ENCODE measurements around the gene ARHGAP24. TPM values are rescaled to one million over a fixed set of nuclear protein-coding genes. Genes with fewer than 3 reads are reported as not detected.

ARHGAP24 gene
- total and polyA plus RNA-seq, 2 of the 13 experiments (the other 11 are each of a cell fraction or from before 2014, with no cell fraction given): 0.07 to 0.55 TPM

DNA sequence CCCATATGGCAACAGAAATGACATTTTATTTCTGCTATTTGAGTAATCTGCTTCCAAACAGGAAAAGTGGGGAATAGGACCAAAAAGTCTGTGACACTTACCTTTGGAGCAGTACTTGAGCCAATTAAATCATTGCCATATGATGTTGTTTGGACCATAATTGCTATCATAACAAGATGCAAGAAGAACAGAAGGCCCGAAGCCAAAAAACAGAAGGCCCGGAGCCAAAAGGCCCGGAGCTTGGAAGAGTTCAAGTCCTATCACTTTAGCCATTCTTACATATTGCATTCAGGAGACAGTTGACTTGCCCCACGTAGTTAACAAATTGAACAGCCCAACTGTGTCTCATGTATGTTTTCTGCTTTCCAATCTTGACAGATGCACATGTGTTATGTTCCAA lies 285.6 kb downstream of the ARHGAP24 start (continued):
- TF ChIP-seq, protein P1, sequence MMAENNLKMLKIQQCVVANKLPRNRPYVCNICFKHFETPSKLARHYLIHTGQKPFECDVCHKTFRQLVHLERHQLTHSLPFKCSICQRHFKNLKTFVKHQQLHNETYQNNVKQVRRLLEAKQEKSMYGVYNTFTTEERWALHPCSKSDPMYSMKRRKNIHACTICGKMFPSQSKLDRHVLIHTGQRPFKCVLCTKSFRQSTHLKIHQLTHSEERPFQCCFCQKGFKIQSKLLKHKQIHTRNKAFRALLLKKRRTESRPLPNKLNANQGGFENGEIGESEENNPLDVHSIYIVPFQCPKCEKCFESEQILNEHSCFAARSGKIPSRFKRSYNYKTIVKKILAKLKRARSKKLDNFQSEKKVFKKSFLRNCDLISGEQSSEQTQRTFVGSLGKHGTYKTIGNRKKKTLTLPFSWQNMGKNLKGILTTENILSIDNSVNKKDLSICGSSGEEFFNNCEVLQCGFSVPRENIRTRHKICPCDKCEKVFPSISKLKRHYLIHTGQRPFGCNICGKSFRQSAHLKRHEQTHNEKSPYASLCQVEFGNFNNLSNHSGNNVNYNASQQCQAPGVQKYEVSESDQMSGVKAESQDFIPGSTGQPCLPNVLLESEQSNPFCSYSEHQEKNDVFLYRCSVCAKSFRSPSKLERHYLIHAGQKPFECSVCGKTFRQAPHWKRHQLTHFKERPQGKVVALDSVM (CRISPR knock-in tag; IDR thresholded peaks at IDR 0.05): no peak
- TF ChIP-seq, protein P2, sequence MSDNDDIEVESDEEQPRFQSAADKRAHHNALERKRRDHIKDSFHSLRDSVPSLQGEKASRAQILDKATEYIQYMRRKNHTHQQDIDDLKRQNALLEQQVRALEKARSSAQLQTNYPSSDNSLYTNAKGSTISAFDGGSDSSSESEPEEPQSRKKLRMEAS (IDR thresholded peaks at IDR 0.05): no peak
- TF ChIP-seq TAF1 (CRISPR knock-in tag; IDR thresholded peaks at IDR 0.05) (no peak), MED1 (CRISPR knock-in tag; IDR thresholded peaks at IDR 0.05) (no peak), ZNF274 (CRISPR knock-in tag; IDR thresholded peaks at IDR 0.05) (no peak)

DNA sequence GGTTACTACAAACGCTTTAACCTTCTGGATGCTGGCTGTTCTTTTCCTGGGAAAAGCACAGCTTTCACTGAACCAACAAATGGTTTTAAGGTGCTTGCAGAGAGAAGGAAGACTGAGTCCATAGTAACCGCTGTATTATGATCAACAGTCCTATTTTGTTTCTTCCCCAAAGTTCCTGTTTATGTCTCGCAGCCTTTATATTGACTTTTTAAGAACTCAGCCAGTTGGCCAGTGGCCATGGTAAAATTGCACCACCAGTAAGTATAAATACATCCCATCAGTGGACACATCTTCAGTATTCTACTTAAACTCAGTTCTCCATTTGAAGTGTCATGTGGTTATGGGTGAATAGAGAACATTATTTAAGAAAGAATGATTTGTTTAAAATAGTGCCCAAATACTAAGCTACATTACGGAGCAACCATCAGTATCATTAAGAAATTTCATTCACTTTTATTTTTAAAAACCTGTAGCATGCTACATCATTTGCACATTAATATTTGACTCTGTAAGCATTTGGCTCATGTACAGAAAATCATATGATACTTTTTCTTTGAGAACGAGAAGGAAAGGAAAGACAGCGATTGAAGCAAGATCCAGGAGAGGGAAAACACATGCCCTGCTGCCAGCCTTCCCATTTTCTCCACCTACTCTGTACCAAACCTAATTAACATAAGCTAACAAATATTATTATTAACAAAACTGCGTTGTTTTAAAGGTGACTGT lies 287.0 kb downstream of the ARHGAP24 start:
- Histone ChIP-seq H3K27ac (ENCODE audit: extremely low read length, insufficient read depth, low read length) (no peak overlapping the region), H3K36me3 (replicated peaks in 1 of 2; ENCODE audit: control insufficient read depth in 1 of 2, insufficient read depth in 2 of 2, low read length in 2 of 2) (no peaks in the 10 kb centered on the region), H3K9me3 (ENCODE audit: low read length) (no peaks in the 10 kb centered on the region), H3K9ac (ENCODE audit: insufficient read depth, low read depth, low read length) (no peak overlapping the region), H4K20me1 (ENCODE audit: insufficient read depth, low read length) (no peaks in the 10 kb centered on the region), H3K27me3 (ENCODE audit: control insufficient read depth in 1 of 2, insufficient read depth in 2 of 2, low read length in 2 of 2) (no peaks in the 10 kb centered on the region; a peak in 1 of 5 replicates), H3K4me1 (ENCODE audit: insufficient read depth, low read length) (no peaks in the 10 kb centered on the region), H3K79me2 (ENCODE audit: insufficient read depth, low read length) (no peaks in the 10 kb centered on the region), H2AFZ (ENCODE audit: low read length) (no peak overlapping the region), H3K4me2 (ENCODE audit: low read depth, low read length) (no peak overlapping the region), H3K4me3 (replicated peaks in 1 of 3; ENCODE audit: insufficient read depth in 1 of 3, low read depth in 2 of 3, low read length in 3 of 3) (no peak overlapping the region)
- ChIA-PET CTCF (ENCODE audit: low intra/inter-chr PET ratio, low total read pairs) (no interaction called here), POLR2A (no interaction called here)
- intact Hi-C loops (cut with micrococcal nuclease; ENCODE audit: unreplicated experiment) (no loop called here), in situ Hi-C loops (cut with HindIII; ENCODE audit: extremely low pct_ligation_motif_present, low pct_unique_long_range_greater_than_20kb) (no loop called here)
- ATAC-seq: no peak
- 38% methylated on average over 7 of the region's 7 CpGs for WGBS (ENCODE audit: low lambda C conversion rate)
- FAIRE-seq: no peak
- BruUV-seq (replicated peaks): no TSS peak
- DNase-seq (ENCODE audit: low spot score): no peak
- no peak for TF ChIP-seq KDM4B (CRISPR knock-in tag; IDR thresholded peaks at IDR 0.05)
- no peak for TF ChIP-seq RARG (CRISPR knock-in tag; IDR thresholded peaks at IDR 0.05; ENCODE audit: low read depth)
- TF ChIP-seq, protein P3, sequence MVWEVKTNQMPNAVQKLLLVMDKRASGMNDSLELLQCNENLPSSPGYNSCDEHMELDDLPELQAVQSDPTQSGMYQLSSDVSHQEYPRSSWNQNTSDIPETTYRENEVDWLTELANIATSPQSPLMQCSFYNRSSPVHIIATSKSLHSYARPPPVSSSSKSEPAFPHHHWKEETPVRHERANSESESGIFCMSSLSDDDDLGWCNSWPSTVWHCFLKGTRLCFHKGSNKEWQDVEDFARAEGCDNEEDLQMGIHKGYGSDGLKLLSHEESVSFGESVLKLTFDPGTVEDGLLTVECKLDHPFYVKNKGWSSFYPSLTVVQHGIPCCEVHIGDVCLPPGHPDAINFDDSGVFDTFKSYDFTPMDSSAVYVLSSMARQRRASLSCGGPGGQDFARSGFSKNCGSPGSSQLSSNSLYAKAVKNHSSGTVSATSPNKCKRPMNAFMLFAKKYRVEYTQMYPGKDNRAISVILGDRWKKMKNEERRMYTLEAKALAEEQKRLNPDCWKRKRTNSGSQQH (CRISPR knock-in tag; IDR thresholded peaks at IDR 0.05; ENCODE audit: low read depth): no peak
- no peak for TF ChIP-seq SCMH1 (CRISPR knock-in tag; IDR thresholded peaks at IDR 0.05; ENCODE audit: borderline replicate concordance)
- TF ChIP-seq ZNF619 (CRISPR knock-in tag; IDR thresholded peaks at IDR 0.05): no peak
- no peak for TF ChIP-seq HNRNPUL1 (IDR thresholded peaks at IDR 0.05; ENCODE audit: low read depth, low read length)
- TF ChIP-seq, protein P4, sequence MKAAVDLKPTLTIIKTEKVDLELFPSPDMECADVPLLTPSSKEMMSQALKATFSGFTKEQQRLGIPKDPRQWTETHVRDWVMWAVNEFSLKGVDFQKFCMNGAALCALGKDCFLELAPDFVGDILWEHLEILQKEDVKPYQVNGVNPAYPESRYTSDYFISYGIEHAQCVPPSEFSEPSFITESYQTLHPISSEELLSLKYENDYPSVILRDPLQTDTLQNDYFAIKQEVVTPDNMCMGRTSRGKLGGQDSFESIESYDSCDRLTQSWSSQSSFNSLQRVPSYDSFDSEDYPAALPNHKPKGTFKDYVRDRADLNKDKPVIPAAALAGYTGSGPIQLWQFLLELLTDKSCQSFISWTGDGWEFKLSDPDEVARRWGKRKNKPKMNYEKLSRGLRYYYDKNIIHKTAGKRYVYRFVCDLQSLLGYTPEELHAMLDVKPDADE (CRISPR knock-in tag; IDR thresholded peaks at IDR 0.05): no peak
- no peak for TF ChIP-seq THYN1 (CRISPR knock-in tag; IDR thresholded peaks at IDR 0.05; ENCODE audit: borderline replicate concordance, low read depth)
- no peak for TF ChIP-seq CCAR2 (optimal IDR thresholded peaks at IDR 0.05; ENCODE audit: low read depth, low read length)
- no peak for TF ChIP-seq MEIS1 (CRISPR knock-in tag; IDR thresholded peaks at IDR 0.05; ENCODE audit: borderline replicate concordance)

All from HepG2 (cell line).